BJ (cell line): ENCODE data around the gene USP26. TPM values are rescaled to one million over a fixed set of nuclear protein-coding genes. Genes with fewer than 3 reads are reported as not detected.
"Not testable (repeated sequence)": the region's sequence is repeated elsewhere in the genome, so short reads cannot be mapped to it uniquely, and the experiment has no call there.

Experiments used
- CTCF ChIA-PET: fragments of 350-600 bp; formaldehyde crosslinking; extraction: SDS; loops from one replicate; lab custom pipeline; 2021; ENCODE audit warnings: antibody characterized with exemption, inconsistent platforms; lab: Yijun Ruan, JAX
- POLR2A ChIA-PET: fragments of 300-600 bp; sonication (Branson Sonifier 250); formaldehyde crosslinking; extraction: SDS; loops from one replicate; lab custom pipeline; 2021; ENCODE audit warnings: antibody characterized with exemption; lab: Charles Lee
- DNase-seq: peaks from one replicate; pipeline ENCODE4 v3.0.0-alpha.2; 2011; ENCODE audit warnings: low read depth
- H3K27me3 ChIP-seq: 2 replicates; pipeline ENCODE4 v1.6.0; 2011; ENCODE audit warnings: low read length; ENCODE audit not compliant: control insufficient read depth, insufficient read depth
- H3K36me3 ChIP-seq: 2 replicates; pipeline ENCODE4 v1.5.1; 2011; ENCODE audit warnings: low read length; ENCODE audit not compliant: control insufficient read depth, insufficient read depth
- H3K4me3 ChIP-seq: 2 replicates; pipeline ENCODE4 v1.5.1; 2011; ENCODE audit warnings: low read depth, mild to moderate bottlenecking, control low read depth, low read length
- CTCF ChIP-seq: IDR thresholded peaks from 2 replicates; pipeline ENCODE4 v1.5.1; 2011; ENCODE audit warnings: low read depth, mild to moderate bottlenecking, control low read depth, inconsistent platforms, low read length, moderate library complexity; ENCODE audit not compliant: insufficient read depth
- polyA plus RNA-seq: library from polyadenylated mRNA; depleted of rRNA; stranded (reverse); fragments of >200 nt; gene quantifications from 2 replicates; pipeline ENCODE4 v1.2.3, GENCODE V29; 2011

USP26 gene
- polyA plus RNA-seq, 1 experiment: not detected

GRCh38 chrX:133089411-133089810 lies 7.5 kb downstream of the USP26 start:
- DNase-seq: no peak
- no peaks in the 10 kb centered on the region for H3K27me3 ChIP-seq
- POLR2A ChIA-PET: no interaction called here
- no peaks in the 10 kb centered on the region for H3K36me3 ChIP-seq
- no peak for TF ChIP-seq CTCF
- CTCF ChIA-PET: no interaction called here
- H3K4me3 ChIP-seq: no peak overlapping the region

- POLR2A ChIA-PET: no interaction called here
- Histone ChIP-seq H3K36me3 (no peaks in the 10 kb centered on the region), H3K4me3 (no peak overlapping the region), H3K27me3 (no peaks in the 10 kb centered on the region)
- DNase-seq: no peak
- CTCF ChIA-PET: no interaction called here
- no peak for TF ChIP-seq CTCF
Measured at GRCh38 chrX:133085785-133086184, 11.1 kb downstream of the USP26 start.

GRCh38 chrX:133085056-133085455 lies 11.9 kb downstream of the USP26 start:
- CTCF ChIA-PET, DNase-seq, POLR2A ChIA-PET, H3K36me3 ChIP-seq, H3K27me3 ChIP-seq, H3K4me3 ChIP-seq: not testable (repeated sequence)

- Histone ChIP-seq H3K36me3 (no peaks in the 10 kb centered on the region), H3K4me3 (no peak overlapping the region), H3K27me3 (no peaks in the 10 kb centered on the region)
- no peak for TF ChIP-seq CTCF
- POLR2A ChIA-PET: no interaction called here
- CTCF ChIA-PET: no interaction called here
- no peak for DNase-seq
Measured at GRCh38 chrX:133083899-133084298, 13.0 kb downstream of the USP26 start.

GRCh38 chrX:133081990-133082389 lies 14.9 kb downstream of the USP26 start:
- CTCF ChIA-PET: no interaction called here
- H3K4me3 ChIP-seq: no peak overlapping the region
- H3K27me3 ChIP-seq: no peaks in the 10 kb centered on the region
- DNase-seq: no peak
- POLR2A ChIA-PET: no interaction called here
- H3K36me3 ChIP-seq: no peaks in the 10 kb centered on the region
- no peak for TF ChIP-seq CTCF

GRCh38 chrX:133077856-133078255 lies 19.1 kb downstream of the USP26 start:
- H3K27me3 ChIP-seq, POLR2A ChIA-PET, H3K4me3 ChIP-seq, H3K36me3 ChIP-seq, DNase-seq: not testable (repeated sequence)
- CTCF ChIA-PET: interaction anchor here (0.5 kb wide), 1 partner anchor 191 kb away, joined by 5 read pairs; no protein-coding TSS in a partner anchor
